HepG2 (cell line): Measurements from ENCODE around the gene TRIP6. TPM values are rescaled to one million over a fixed set of nuclear protein-coding genes. Genes with fewer than 3 reads are reported as not detected.

Source experiments
- HOXA7 ChIP-seq: sonication (generic); formaldehyde crosslinking; IDR thresholded peaks from 2 replicates; pipeline ENCODE4 v1.8.1; 2022; ENCODE audit warnings: mild to moderate bottlenecking, missing genetic modification reagents, moderate library complexity
- JARID2 ChIP-seq: sonication (generic); formaldehyde crosslinking; IDR thresholded peaks from 2 replicates; pipeline ENCODE4 v1.8.1; 2023; ENCODE audit warnings: missing genetic modification reagents, inconsistent platforms; ENCODE audit not compliant: insufficient replicate concordance
- MAF1 ChIP-seq: sonication (generic); formaldehyde crosslinking; IDR thresholded peaks from 2 replicates; pipeline ENCODE4 v1.5.0; 2020; ENCODE audit warnings: missing genetic modification reagents, borderline replicate concordance
- MTF1 ChIP-seq: sonication (generic); formaldehyde crosslinking; IDR thresholded peaks from 2 replicates; pipeline ENCODE4 v1.5.0; 2020; ENCODE audit warnings: missing genetic modification reagents
- PLRG1 ChIP-seq: fragments of 450-650 bp; conservative IDR thresholded peaks from 2 replicates; pipeline ENCODE4 v1.6.1; 2016
- SYNCRIP ChIP-seq: fragments of 200-400 bp; formaldehyde crosslinking; IDR thresholded peaks from 2 replicates; pipeline ENCODE4 v1.6.1; 2018; ENCODE audit warnings: mild to moderate bottlenecking, low read depth, low read length; ENCODE audit not compliant: insufficient read depth
- TBP ChIP-seq: sonication (generic); formaldehyde crosslinking; IDR thresholded peaks from 2 replicates; pipeline ENCODE4 v1.5.0; 2020; ENCODE audit warnings: missing genetic modification reagents
- ZNF333 ChIP-seq: sonication (generic); formaldehyde crosslinking; IDR thresholded peaks from 2 replicates; pipeline ENCODE4 v1.4.0; 2020; ENCODE audit warnings: mild to moderate bottlenecking, missing genetic modification reagents, borderline replicate concordance
- ZNF337 ChIP-seq: sonication (generic); formaldehyde crosslinking; IDR thresholded peaks from 2 replicates; pipeline ENCODE4 v1.5.1; 2020; ENCODE audit warnings: missing genetic modification reagents, low read depth, mild to moderate bottlenecking, borderline replicate concordance
- ZNF776 ChIP-seq: sonication (generic); formaldehyde crosslinking; IDR thresholded peaks from 2 replicates; pipeline ENCODE4 v1.4.0; 2020; ENCODE audit warnings: mild to moderate bottlenecking, missing genetic modification reagents
- polyA plus RNA-seq, 8 experiments: library from polyadenylated mRNA; depleted of rRNA in 3 of 8; stranded (reverse) in 7 of 8; unstranded in 1 of 8; fragments of >200 nt; fragmentation: Illumina TruSeq in 4 of 8; extraction: Trizol in 4 of 8; gene quantifications; 2 replicates each; pipeline versions ENCODE4 v1.2.1 to v1.2.3, GENCODE V29; 2011 to 2016; ENCODE audit warnings: low read depth in 4 of 8, missing spikeins in 1 of 8, mixed read lengths in 1 of 8; ENCODE audit not compliant: insufficient read depth in 1 of 8
- total RNA-seq, 5 experiments: library from RNA; depleted of rRNA; stranded (reverse); fragments of >200 nt; fragmentation: Illumina TruSeq; extraction: Trizol; gene quantifications; 2 replicates each; pipeline ENCODE4 v1.2.3, GENCODE V29; 2016; ENCODE audit warnings: low read depth in 1 of 5
- TF ChIP-seq, protein P1 (sequence below): sonication (generic); formaldehyde crosslinking; IDR thresholded peaks from 2 replicates; pipeline ENCODE4 v1.4.0; 2020; ENCODE audit warnings: missing genetic modification reagents
- TF ChIP-seq, protein P2 (sequence below): sonication (generic); formaldehyde crosslinking; IDR thresholded peaks from 2 replicates; pipeline ENCODE4 v1.5.0; 2020; ENCODE audit warnings: mild to moderate bottlenecking, missing genetic modification reagents, moderate library complexity
- TF ChIP-seq, protein P3 (sequence below): sonication (generic); formaldehyde crosslinking; IDR thresholded peaks from 2 replicates; pipeline ENCODE4 v1.5.1; 2020; ENCODE audit warnings: mild to moderate bottlenecking, missing genetic modification reagents, borderline replicate concordance
- TF ChIP-seq, protein P4 (sequence below): sonication (generic); formaldehyde crosslinking; IDR thresholded peaks from 2 replicates; pipeline ENCODE4 v1.5.0; 2020; ENCODE audit warnings: missing genetic modification reagents
- TF ChIP-seq, protein P5 (sequence below): fragments of 450-650 bp; IDR thresholded peaks from 2 replicates; pipeline ENCODE4 v1.6.1; 2017; ENCODE audit warnings: mild to moderate bottlenecking
- TF ChIP-seq, protein P6 (sequence below): sonication (generic); formaldehyde crosslinking; IDR thresholded peaks from 2 replicates; pipeline ENCODE4 v1.4.0; 2020; ENCODE audit warnings: missing genetic modification reagents

Gene TRIP6
- total and polyA plus RNA-seq, 2 of the 13 experiments (the other 11 are each of a cell fraction or from before 2014, with no cell fraction given) = 0.34 to 0.38 TPM

DNA sequence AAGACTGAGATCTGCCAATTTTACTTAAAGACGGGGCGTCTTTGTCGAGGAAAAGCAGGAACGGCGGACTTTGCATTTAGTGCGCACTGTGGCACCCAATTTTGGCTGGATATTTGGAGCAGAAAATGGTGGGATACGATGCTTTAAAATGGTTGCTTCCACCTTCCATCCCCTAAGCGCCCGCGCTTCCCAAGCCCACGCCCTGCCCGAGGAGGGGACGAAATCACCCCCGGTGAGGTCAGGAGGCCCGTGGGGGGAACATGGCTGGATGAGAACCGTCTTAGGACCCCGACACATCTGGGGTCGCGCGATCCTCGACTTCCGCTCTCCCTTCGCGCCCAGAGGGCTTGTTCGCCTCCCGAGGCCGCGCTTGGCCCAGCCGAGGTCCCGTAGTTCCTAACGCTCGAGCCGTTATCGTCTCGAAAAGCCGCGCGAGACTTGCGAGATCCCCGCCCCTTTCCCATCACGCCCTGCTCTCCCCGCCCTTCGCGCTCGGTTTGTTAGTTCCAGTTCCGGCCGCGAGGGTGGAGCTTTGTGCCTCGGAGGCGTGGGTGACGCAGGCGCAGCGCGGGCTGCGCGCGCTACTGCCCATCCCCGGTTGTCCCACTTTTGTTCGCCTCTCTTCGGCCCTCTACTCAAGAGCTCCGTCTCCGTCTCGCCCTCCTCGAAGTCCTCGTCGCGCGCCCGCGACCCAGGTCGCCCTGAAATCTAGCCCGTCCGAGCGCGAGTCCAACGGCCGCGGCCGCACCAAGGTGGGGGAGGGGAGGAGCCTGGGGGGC is 7.6 kb downstream of the TRIP6 start, which contains the start of gene SRRT (continued):
- TF ChIP-seq ZNF337 (CRISPR knock-in tag) = peak; percentile 50; the same call in 1 of the 2 replicates
- TF ChIP-seq, protein P1, sequence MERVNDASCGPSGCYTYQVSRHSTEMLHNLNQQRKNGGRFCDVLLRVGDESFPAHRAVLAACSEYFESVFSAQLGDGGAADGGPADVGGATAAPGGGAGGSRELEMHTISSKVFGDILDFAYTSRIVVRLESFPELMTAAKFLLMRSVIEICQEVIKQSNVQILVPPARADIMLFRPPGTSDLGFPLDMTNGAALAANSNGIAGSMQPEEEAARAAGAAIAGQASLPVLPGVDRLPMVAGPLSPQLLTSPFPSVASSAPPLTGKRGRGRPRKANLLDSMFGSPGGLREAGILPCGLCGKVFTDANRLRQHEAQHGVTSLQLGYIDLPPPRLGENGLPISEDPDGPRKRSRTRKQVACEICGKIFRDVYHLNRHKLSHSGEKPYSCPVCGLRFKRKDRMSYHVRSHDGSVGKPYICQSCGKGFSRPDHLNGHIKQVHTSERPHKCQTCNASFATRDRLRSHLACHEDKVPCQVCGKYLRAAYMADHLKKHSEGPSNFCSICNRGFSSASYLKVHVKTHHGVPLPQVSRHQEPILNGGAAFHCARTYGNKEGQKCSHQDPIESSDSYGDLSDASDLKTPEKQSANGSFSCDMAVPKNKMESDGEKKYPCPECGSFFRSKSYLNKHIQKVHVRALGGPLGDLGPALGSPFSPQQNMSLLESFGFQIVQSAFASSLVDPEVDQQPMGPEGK (CRISPR knock-in tag) = no peak
- TF ChIP-seq, protein P2, sequence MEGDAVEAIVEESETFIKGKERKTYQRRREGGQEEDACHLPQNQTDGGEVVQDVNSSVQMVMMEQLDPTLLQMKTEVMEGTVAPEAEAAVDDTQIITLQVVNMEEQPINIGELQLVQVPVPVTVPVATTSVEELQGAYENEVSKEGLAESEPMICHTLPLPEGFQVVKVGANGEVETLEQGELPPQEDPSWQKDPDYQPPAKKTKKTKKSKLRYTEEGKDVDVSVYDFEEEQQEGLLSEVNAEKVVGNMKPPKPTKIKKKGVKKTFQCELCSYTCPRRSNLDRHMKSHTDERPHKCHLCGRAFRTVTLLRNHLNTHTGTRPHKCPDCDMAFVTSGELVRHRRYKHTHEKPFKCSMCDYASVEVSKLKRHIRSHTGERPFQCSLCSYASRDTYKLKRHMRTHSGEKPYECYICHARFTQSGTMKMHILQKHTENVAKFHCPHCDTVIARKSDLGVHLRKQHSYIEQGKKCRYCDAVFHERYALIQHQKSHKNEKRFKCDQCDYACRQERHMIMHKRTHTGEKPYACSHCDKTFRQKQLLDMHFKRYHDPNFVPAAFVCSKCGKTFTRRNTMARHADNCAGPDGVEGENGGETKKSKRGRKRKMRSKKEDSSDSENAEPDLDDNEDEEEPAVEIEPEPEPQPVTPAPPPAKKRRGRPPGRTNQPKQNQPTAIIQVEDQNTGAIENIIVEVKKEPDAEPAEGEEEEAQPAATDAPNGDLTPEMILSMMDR (CRISPR knock-in tag) = peak; percentile 16
- no peak; the same call in 1 of the 2 replicates for TF ChIP-seq ZNF776 (CRISPR knock-in tag)
- 0 out of 2 replicates have a peak, but pooled peaks have one; percentile 77 for TF ChIP-seq ZNF333 (CRISPR knock-in tag)
- no peak for TF ChIP-seq SYNCRIP
- TF ChIP-seq PLRG1 = no peak
- TF ChIP-seq, protein P3, sequence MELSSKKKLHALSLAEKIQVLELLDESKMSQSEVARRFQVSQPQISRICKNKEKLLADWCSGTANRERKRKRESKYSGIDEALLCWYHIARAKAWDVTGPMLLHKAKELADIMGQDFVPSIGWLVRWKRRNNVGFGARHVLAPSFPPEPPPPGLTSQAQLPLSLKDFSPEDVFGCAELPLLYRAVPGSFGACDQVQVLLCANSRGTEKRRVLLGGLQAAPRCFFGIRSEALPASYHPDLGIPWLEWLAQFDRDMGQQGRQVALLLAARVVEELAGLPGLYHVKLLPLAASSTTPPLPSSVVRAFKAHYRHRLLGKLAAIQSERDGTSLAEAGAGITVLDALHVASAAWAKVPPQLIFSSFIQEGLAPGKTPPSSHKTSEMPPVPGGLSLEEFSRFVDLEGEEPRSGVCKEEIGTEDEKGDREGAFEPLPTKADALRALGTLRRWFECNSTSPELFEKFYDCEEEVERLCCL (CRISPR knock-in tag) = no peak
- no peak for TF ChIP-seq MTF1
- TF ChIP-seq MAF1 (CRISPR knock-in tag) = no peak
- TF ChIP-seq, protein P4, sequence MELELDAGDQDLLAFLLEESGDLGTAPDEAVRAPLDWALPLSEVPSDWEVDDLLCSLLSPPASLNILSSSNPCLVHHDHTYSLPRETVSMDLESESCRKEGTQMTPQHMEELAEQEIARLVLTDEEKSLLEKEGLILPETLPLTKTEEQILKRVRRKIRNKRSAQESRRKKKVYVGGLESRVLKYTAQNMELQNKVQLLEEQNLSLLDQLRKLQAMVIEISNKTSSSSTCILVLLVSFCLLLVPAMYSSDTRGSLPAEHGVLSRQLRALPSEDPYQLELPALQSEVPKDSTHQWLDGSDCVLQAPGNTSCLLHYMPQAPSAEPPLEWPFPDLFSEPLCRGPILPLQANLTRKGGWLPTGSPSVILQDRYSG (CRISPR knock-in tag) = 0 out of 2 replicates have a peak, but pooled peaks have one; percentile 54
- no peak for TF ChIP-seq HOXA7 (CRISPR knock-in tag)
- TF ChIP-seq JARID2 (CRISPR knock-in tag) = no peak
- no peak for TF ChIP-seq TBP (CRISPR knock-in tag)
- TF ChIP-seq, protein P5, sequence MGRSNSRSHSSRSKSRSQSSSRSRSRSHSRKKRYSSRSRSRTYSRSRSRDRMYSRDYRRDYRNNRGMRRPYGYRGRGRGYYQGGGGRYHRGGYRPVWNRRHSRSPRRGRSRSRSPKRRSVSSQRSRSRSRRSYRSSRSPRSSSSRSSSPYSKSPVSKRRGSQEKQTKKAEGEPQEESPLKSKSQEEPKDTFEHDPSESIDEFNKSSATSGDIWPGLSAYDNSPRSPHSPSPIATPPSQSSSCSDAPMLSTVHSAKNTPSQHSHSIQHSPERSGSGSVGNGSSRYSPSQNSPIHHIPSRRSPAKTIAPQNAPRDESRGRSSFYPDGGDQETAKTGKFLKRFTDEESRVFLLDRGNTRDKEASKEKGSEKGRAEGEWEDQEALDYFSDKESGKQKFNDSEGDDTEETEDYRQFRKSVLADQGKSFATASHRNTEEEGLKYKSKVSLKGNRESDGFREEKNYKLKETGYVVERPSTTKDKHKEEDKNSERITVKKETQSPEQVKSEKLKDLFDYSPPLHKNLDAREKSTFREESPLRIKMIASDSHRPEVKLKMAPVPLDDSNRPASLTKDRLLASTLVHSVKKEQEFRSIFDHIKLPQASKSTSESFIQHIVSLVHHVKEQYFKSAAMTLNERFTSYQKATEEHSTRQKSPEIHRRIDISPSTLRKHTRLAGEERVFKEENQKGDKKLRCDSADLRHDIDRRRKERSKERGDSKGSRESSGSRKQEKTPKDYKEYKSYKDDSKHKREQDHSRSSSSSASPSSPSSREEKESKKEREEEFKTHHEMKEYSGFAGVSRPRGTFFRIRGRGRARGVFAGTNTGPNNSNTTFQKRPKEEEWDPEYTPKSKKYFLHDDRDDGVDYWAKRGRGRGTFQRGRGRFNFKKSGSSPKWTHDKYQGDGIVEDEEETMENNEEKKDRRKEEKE = no peak
- TF ChIP-seq, protein P6, sequence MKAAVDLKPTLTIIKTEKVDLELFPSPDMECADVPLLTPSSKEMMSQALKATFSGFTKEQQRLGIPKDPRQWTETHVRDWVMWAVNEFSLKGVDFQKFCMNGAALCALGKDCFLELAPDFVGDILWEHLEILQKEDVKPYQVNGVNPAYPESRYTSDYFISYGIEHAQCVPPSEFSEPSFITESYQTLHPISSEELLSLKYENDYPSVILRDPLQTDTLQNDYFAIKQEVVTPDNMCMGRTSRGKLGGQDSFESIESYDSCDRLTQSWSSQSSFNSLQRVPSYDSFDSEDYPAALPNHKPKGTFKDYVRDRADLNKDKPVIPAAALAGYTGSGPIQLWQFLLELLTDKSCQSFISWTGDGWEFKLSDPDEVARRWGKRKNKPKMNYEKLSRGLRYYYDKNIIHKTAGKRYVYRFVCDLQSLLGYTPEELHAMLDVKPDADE = no peak
